PC-9 (cell line): ENCODE results near the gene BCL6. TPM values are rescaled to one million over a fixed set of nuclear protein-coding genes. Genes with fewer than 3 reads are reported as not detected.

Source experiments
- BruUV-seq: library from RNA; stranded (reverse); fragments of 400-500 nt; replicated peaks from 2 replicates; lab custom pipeline; 2021; lab: Mats Ljungman, UMichigan
- CTCF ChIA-PET: fragments of 300-600 bp; sonication (Branson Sonifier 250); formaldehyde crosslinking; loops from one replicate; lab custom pipeline; 2022; ENCODE audit warnings: antibody characterized with exemption; lab: Charles Lee
- POLR2A ChIA-PET: fragments of 300-600 bp; sonication (Branson Sonifier 250); formaldehyde crosslinking; loops from one replicate; lab custom pipeline; 2022; ENCODE audit warnings: antibody characterized with exemption; ENCODE audit not compliant: unreplicated experiment; lab: Charles Lee
- DNase-seq, 2 experiments: peaks; one replicate each; pipeline versions ENCODE4 v3.0.0 to v3.0.0-alpha.2; 2015 to 2022; ENCODE audit warnings: mixed read lengths in 1 of 2
- H2AFZ ChIP-seq: fragments of 200-600 bp; sonication (generic); 2 replicates; pipeline ENCODE4 v1.8.1; 2017; ENCODE audit warnings: antibody characterized with exemption
- H3F3A ChIP-seq: fragments of 200-600 bp; sonication (generic); 2 replicates; pipeline ENCODE4 v1.8.1; 2017; ENCODE audit warnings: antibody characterized with exemption, mild to moderate bottlenecking, low read depth; ENCODE audit not compliant: insufficient read depth
- H3K27ac ChIP-seq: fragments of 200-600 bp; sonication (generic); 2 replicates; pipeline ENCODE4 v1.6.1; 2016; ENCODE audit warnings: mixed run types
- H3K27me3 ChIP-seq: fragments of 200-600 bp; sonication (generic); 2 replicates; pipeline ENCODE4 v1.6.1; 2016; ENCODE audit warnings: low read depth, mixed run types; ENCODE audit not compliant: insufficient read depth
- H3K36me3 ChIP-seq: fragments of 200-600 bp; sonication (generic); 2 replicates; pipeline ENCODE4 v1.6.1; 2016; ENCODE audit warnings: low read depth, mixed run types
- H3K4me1 ChIP-seq: fragments of 200-600 bp; sonication (generic); replicated peaks from 2 replicates; pipeline ENCODE4 v1.6.1; 2016; ENCODE audit warnings: mixed run types; ENCODE audit not compliant: insufficient read depth
- H3K4me2 ChIP-seq: fragments of 200-600 bp; sonication (generic); 2 replicates; pipeline ENCODE4 v1.6.1; 2017; ENCODE audit warnings: mixed run types
- H3K4me3 ChIP-seq: fragments of 200-600 bp; sonication (generic); 2 replicates; pipeline ENCODE4 v1.6.1; 2016; ENCODE audit warnings: mixed run types
- H3K79me2 ChIP-seq: fragments of 200-600 bp; sonication (generic); 2 replicates; pipeline ENCODE4 v1.6.1; 2017; ENCODE audit warnings: low read depth, mixed run types
- H3K9me2 ChIP-seq: fragments of 200-600 bp; sonication (generic); 2 replicates; pipeline ENCODE4 v1.8.1; 2017; ENCODE audit warnings: mild to moderate bottlenecking; ENCODE audit not compliant: insufficient read depth
- H3K9me3 ChIP-seq: fragments of 200-600 bp; sonication (generic); 2 replicates; pipeline ENCODE4 v1.8.1; 2016; ENCODE audit warnings: low read depth; ENCODE audit not compliant: insufficient read depth
- H4K20me1 ChIP-seq: fragments of 200-600 bp; sonication (generic); 2 replicates; pipeline ENCODE4 v1.8.1; 2017; ENCODE audit not compliant: insufficient read depth
- EZH2 ChIP-seq: fragments of 200-600 bp; sonication (generic); IDR thresholded peaks from 2 replicates; pipeline ENCODE4 v1.8.0; 2017; ENCODE audit warnings: antibody characterized with exemption, low read depth
- intact Hi-C: fragments of 100-400 bp; cut with micrococcal nuclease; formaldehyde crosslinking; loops from one replicate; pipeline ENCODE4 v1.10.0; 2022; ENCODE audit not compliant: unreplicated experiment
- total RNA-seq: library from RNA; stranded (reverse); gene quantifications from 2 replicates; pipeline ENCODE4 v1.2.3, GENCODE V29; 2021
- TF ChIP-seq, protein P1 (sequence below): fragments of 200-600 bp; sonication (generic); conservative IDR thresholded peaks from 2 replicates; pipeline ENCODE4 v1.6.1; 2017; ENCODE audit warnings: mixed run types, antibody characterized with exemption, mild to moderate bottlenecking, moderate library complexity

Gene BCL6
- total RNA-seq, 1 experiment from 2014 or later, result 42.2 TPM

DNA sequence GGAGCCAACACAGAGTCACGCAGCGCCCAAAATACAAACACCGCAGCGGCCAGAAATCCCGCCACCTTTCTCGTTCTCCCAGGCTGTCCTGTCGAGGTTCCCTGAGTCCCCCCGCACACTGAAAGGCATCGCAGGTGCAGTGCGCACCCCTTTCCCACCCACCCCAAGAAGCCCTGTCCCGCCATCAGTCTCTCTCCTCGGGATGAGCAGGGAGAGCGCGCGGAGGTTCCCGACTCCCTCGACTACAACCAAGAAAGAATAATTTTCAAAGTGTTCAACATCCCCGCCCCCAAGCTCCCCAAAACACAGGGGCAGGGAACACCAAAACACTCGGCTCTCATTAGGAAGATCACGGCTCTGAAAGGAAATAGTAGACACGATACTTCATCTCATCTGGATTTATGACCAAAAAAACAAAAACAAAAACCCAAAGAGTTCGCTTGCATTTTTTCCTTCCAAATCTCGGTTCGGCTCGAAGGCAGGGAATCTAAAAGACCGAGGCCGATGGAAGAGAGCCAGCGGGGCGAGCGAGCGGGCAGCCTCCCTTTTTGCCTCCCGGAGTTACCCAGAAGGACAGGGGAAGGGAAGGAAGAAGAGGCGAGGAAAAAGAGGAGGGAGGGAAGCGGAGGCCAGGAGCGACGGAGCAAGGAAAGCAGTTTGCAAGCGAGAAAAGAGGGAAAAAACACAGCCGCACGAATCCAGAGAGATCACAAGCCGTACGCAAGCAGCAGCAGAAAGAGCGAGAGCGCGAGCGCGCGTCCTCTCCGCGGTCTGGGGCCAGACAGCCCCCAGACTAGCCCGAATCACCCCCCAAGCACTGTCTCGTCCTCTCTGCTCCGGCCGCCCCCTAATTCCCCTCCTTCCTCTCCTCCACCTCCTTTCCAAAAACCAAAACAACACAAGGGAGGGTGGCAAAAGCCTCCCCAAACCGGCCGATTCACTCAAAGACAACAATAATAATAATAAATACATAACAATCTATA, 808 bp downstream of the BCL6 start:
- TSS peak; percentile 89 for BruUV-seq

DNA sequence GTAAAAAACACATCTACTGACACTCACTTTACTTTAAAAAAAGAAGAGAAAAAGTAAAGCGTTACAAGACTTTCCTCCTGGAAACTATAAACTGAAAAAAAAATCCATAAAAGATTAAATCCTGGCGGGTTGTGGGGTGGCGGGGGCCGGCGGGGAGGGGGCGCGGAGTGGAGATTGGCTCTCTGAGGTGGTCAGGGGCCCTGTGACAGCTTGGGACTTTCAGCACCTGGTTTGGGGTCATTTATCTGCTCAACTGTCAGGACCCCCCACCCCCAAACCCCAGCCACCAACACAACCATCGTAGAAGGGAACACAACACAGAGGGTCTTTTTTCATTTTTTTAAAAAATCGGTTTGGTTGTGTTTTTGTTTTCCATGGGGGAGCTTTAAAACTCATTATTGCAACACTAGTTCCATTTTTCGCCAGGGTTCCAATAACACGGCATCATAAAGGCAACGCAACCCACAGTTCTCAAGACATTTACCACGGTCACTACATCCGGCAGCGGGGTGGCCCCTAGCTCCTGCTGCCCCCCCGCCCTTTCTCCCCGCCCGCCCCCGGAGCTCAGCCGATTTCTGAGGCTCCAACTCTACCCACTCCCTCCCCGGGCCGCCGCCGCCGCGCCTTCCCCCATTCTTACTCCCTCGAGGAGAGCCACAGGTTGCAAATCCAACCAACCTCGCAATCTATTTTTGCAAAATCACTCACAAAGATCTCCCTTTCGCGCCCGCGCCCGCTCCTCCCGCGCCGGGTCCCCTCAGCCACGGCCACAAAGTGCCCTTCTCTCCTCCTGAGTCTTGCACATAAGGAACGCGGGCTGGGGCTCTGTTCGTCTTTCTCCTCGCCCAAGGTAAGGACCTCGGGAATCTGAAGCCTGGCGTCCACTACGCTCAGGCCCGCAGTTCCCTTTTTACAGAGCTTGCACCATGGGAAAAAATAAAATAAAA, 1.8 kb downstream of the BCL6 start:
- H3K4me2 ChIP-seq, result peak overlapping the region; percentile 99
- peaks cover 5% of the 10 kb centered on the region; the same call in 1 of the 2 replicates for H3K36me3 ChIP-seq
- peaks cover 23% of the 10 kb centered on the region for H4K20me1 ChIP-seq
- peaks cover 25% of the 10 kb centered on the region; the same call in 1 of the 2 replicates for H3F3A ChIP-seq
- no peaks in the 10 kb centered on the region for H3K9me2 ChIP-seq
- TF ChIP-seq EZH2, result no peak
- no peaks in the 10 kb centered on the region for H3K27me3 ChIP-seq
- H3K4me3 ChIP-seq, result peak overlapping the region; percentile 88
- peak in 1 of 2 experiments; percentile 42 for DNase-seq
- ChIA-PET POLR2A (interaction anchor here (0.6 kb wide), 2 partner anchors 901 to 1209 kb away, joined by 3 to 10 read pairs; no protein-coding TSS in a partner anchor), CTCF (interaction anchor here (0.6 to 1.1 kb wide), 7 partner anchors 421 to 1213 kb away, joined by 3 to 6 read pairs (median 4); no protein-coding TSS in a partner anchor)
- H3K4me1 ChIP-seq, result peaks cover 47% of the 10 kb centered on the region
- no TSS peak for BruUV-seq
- no peaks in the 10 kb centered on the region for H3K9me3 ChIP-seq
- intact Hi-C loops, result loop anchor here (1.0 to 10.0 kb wide), 7 partner anchors 551 to 1649 kb away; no protein-coding TSS in a partner anchor
- H3K27ac ChIP-seq, result peak overlapping the region; percentile 94
- H2AFZ ChIP-seq, result peak overlapping the region; percentile 69
- H3K79me2 ChIP-seq, result peaks cover 86% of the 10 kb centered on the region

More for the DNA sequence above, 808 bp downstream of the BCL6 start:
- intact Hi-C loops, result loop anchor here (1.0 to 10.0 kb wide), 15 partner anchors 211 to 1648 kb away; no protein-coding TSS in a partner anchor
- H3K4me2 ChIP-seq, result peak overlapping the region; percentile 99
- H3K9me3 ChIP-seq, result no peaks in the 10 kb centered on the region
- peaks cover 2% of the 10 kb centered on the region; the same call in 1 of the 2 replicates for H3K36me3 ChIP-seq
- CTCF ChIA-PET, result interaction anchor here (0.6 to 1.4 kb wide), 8 partner anchors 293 to 1212 kb away, joined by 3 to 10 read pairs (median 4); partner anchors contain the start of gene LPP
- peak in 1 of 2 experiments; percentile 40 for DNase-seq
- H4K20me1 ChIP-seq, result peaks cover 16% of the 10 kb centered on the region
- H3K4me3 ChIP-seq, result peak overlapping the region; percentile 88
- peaks cover 76% of the 10 kb centered on the region for H3K79me2 ChIP-seq
- TF ChIP-seq EZH2, result no peak
- TF ChIP-seq, protein P1, sequence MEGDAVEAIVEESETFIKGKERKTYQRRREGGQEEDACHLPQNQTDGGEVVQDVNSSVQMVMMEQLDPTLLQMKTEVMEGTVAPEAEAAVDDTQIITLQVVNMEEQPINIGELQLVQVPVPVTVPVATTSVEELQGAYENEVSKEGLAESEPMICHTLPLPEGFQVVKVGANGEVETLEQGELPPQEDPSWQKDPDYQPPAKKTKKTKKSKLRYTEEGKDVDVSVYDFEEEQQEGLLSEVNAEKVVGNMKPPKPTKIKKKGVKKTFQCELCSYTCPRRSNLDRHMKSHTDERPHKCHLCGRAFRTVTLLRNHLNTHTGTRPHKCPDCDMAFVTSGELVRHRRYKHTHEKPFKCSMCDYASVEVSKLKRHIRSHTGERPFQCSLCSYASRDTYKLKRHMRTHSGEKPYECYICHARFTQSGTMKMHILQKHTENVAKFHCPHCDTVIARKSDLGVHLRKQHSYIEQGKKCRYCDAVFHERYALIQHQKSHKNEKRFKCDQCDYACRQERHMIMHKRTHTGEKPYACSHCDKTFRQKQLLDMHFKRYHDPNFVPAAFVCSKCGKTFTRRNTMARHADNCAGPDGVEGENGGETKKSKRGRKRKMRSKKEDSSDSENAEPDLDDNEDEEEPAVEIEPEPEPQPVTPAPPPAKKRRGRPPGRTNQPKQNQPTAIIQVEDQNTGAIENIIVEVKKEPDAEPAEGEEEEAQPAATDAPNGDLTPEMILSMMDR, result no peak
- peaks cover 21% of the 10 kb centered on the region; the same call in 1 of the 2 replicates for H3F3A ChIP-seq
- peak overlapping the region; percentile 94 for H3K27ac ChIP-seq
- H3K4me1 ChIP-seq, result peaks cover 49% of the 10 kb centered on the region
- peak overlapping the region; percentile 69 for H2AFZ ChIP-seq
- POLR2A ChIA-PET, result interaction anchor here (0.6 to 2.5 kb wide), 10 partner anchors 211 to 1377 kb away, joined by 3 to 37 read pairs (median 3); partner anchors contain the start of gene RPL39L
- no peaks in the 10 kb centered on the region for H3K27me3 ChIP-seq
- H3K9me2 ChIP-seq, result no peaks in the 10 kb centered on the region
